ENCODE data around the gene S1PR1. TPM values are rescaled to one million over a fixed set of nuclear protein-coding genes. Genes with fewer than 3 reads are reported as not detected.

Gene S1PR1
- total RNA-seq, 2 donors from 2014 or later, result 157 to 226 TPM

GRCh38 chr1:101282314-101283038, 45.7 kb downstream of the S1PR1 start:
- Mint-ChIP-seq H3K4me3 (peak overlapping the region; percentile 46), H3K4me1 (peaks cover 77% of the 10 kb centered on the region), H3K36me3 (ENCODE audit: low read depth) (peaks cover under 1% of the 10 kb centered on the region), H3K27me3 (no peaks in the 10 kb centered on the region), H3K27ac (peak overlapping the region; percentile 98)
- H3K9me3 ChIP-seq (ENCODE audit: control insufficient read depth, low read length, poor library complexity, severe bottlenecking), result no peaks in the 10 kb centered on the region
- no peak for ATAC-seq
- DNase-seq, result no peak

- no peaks in the 10 kb centered on the region for H3K9me3 ChIP-seq (ENCODE audit: control insufficient read depth, low read length, poor library complexity, severe bottlenecking)
- Mint-ChIP-seq H3K36me3 (ENCODE audit: low read depth) (no peaks in the 10 kb centered on the region), H3K27me3 (no peaks in the 10 kb centered on the region), H3K27ac (peak overlapping the region; percentile 98), H3K4me3 (no peak overlapping the region), H3K4me1 (peaks cover 77% of the 10 kb centered on the region)
- no peak for DNase-seq
- ATAC-seq, result no peak
Measured at GRCh38 chr1:101283443-101283842, 46.6 kb downstream of the S1PR1 start.

- Mint-ChIP-seq H3K27ac (peak overlapping the region; percentile 98), H3K27me3 (no peaks in the 10 kb centered on the region), H3K4me1 (peaks cover 77% of the 10 kb centered on the region), H3K4me3 (peak overlapping the region; percentile 75), H3K36me3 (ENCODE audit: low read depth) (no peaks in the 10 kb centered on the region)
- no peaks in the 10 kb centered on the region for H3K9me3 ChIP-seq (ENCODE audit: control insufficient read depth, low read length, poor library complexity, severe bottlenecking)
- DNase-seq, result no peak
- peak; percentile 65 for ATAC-seq
Measured at GRCh38 chr1:101284021-101284420, 47.2 kb downstream of the S1PR1 start.

- Mint-ChIP-seq H3K4me1 (peaks cover 72% of the 10 kb centered on the region), H3K36me3 (ENCODE audit: low read depth) (no peaks in the 10 kb centered on the region), H3K27ac (peak overlapping the region; percentile 98), H3K27me3 (no peaks in the 10 kb centered on the region), H3K4me3 (peak overlapping the region; percentile 75)
- ATAC-seq, result peak; percentile 5
- H3K9me3 ChIP-seq (ENCODE audit: control insufficient read depth, low read length, poor library complexity, severe bottlenecking), result no peaks in the 10 kb centered on the region
- no peak for DNase-seq
Measured at GRCh38 chr1:101284622-101285218, 47.9 kb downstream of the S1PR1 start.

GRCh38 chr1:101285922-101286570, 49.2 kb downstream of the S1PR1 start:
- Mint-ChIP-seq H3K36me3 (ENCODE audit: low read depth) (no peaks in the 10 kb centered on the region), H3K27ac (peak overlapping the region; percentile 98), H3K4me3 (peak overlapping the region; percentile 10), H3K4me1 (peaks cover 70% of the 10 kb centered on the region), H3K27me3 (no peaks in the 10 kb centered on the region)
- no peak for DNase-seq
- ATAC-seq, result no peak
- no peaks in the 10 kb centered on the region for H3K9me3 ChIP-seq (ENCODE audit: control insufficient read depth, low read length, poor library complexity, severe bottlenecking)

- peak overlapping the region; percentile 98 for H3K27ac Mint-ChIP-seq
- H3K4me3 Mint-ChIP-seq, result peak overlapping the region; percentile 69
- no peaks in the 10 kb centered on the region for H3K9me3 ChIP-seq (ENCODE audit: control insufficient read depth, low read length, poor library complexity, severe bottlenecking)
- ATAC-seq (peak; percentile 77), DNase-seq (peak in 2 of 3 donors; percentile 39 to 54)
- no peaks in the 10 kb centered on the region for H3K27me3 Mint-ChIP-seq
- H3K4me1 Mint-ChIP-seq, result peaks cover 65% of the 10 kb centered on the region
- H3K36me3 Mint-ChIP-seq (ENCODE audit: low read depth), result no peaks in the 10 kb centered on the region
Measured at GRCh38 chr1:101288491-101288944, 51.7 kb downstream of the S1PR1 start.

DNA sequence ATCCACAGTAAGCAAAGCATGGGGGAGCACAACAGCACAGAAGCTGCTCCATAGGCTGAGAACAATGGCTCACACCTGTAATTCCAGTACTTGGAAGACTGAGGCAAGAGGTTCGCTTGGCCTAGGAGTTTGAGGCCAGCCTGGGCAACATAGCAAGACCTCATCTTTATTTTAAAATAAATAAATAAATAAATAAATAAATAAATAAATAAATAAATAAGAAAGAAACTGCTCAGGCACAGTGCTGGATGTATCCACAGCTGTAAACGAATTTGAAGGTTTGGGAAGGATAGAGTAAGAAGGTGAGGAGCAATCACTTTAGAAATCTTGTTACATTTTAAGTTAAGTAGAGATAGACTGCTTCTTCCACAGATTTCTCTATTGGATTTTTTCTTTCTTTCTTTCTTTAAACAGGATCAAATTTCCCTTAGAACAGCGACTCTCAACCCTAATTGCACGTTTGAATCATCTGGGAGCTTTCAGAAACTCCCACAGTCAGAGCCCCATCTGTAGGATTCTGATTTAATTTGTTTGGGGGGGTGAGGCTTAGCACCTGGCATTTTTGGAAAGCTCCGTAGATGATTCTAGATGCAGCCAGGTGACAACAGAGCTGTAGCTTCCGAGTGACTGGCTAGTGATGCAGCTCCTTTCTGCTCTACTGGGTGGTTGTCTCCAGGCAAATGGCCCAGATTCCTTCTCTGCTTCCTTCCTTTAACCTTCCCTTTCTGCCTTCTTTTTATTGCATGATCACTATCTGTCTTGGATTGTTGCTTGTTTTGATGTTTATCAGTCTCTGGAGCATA, 53.5 kb downstream of the S1PR1 start:
- ATAC-seq (no peak), DNase-seq (no peak)
- no peaks in the 10 kb centered on the region for H3K36me3 Mint-ChIP-seq (ENCODE audit: low read depth)
- peaks cover 61% of the 10 kb centered on the region for H3K4me1 Mint-ChIP-seq
- H3K27ac Mint-ChIP-seq, result peak overlapping the region; percentile 98
- H3K27me3 Mint-ChIP-seq, result no peaks in the 10 kb centered on the region
- peak overlapping the region; percentile 67 for H3K4me3 Mint-ChIP-seq
- H3K9me3 ChIP-seq (ENCODE audit: control insufficient read depth, low read length, poor library complexity, severe bottlenecking), result no peaks in the 10 kb centered on the region

Other genes with a start within 250 kb of the S1PR1 start
- gene DPH5, start 211.2 kb upstream of the S1PR1 start, total RNA-seq, result 10 to 100 TPM; 28.8 to 29.5 TPM